Mammary microvascular endothelial cell (primary cell): ENCODE measurements around the gene LILRA5. TPM values are rescaled to one million over a fixed set of nuclear protein-coding genes. Genes with fewer than 3 reads are reported as not detected.

Experiments
- total RNA-seq: library from RNA; depleted of rRNA; stranded (reverse); fragments of >200 nt; gene quantifications from 2 replicates; pipeline ENCODE4 v1.2.3, GENCODE V29; 2015

The LILRA5 gene
- not detected in 2 replicates for total RNA-seq

DNA sequence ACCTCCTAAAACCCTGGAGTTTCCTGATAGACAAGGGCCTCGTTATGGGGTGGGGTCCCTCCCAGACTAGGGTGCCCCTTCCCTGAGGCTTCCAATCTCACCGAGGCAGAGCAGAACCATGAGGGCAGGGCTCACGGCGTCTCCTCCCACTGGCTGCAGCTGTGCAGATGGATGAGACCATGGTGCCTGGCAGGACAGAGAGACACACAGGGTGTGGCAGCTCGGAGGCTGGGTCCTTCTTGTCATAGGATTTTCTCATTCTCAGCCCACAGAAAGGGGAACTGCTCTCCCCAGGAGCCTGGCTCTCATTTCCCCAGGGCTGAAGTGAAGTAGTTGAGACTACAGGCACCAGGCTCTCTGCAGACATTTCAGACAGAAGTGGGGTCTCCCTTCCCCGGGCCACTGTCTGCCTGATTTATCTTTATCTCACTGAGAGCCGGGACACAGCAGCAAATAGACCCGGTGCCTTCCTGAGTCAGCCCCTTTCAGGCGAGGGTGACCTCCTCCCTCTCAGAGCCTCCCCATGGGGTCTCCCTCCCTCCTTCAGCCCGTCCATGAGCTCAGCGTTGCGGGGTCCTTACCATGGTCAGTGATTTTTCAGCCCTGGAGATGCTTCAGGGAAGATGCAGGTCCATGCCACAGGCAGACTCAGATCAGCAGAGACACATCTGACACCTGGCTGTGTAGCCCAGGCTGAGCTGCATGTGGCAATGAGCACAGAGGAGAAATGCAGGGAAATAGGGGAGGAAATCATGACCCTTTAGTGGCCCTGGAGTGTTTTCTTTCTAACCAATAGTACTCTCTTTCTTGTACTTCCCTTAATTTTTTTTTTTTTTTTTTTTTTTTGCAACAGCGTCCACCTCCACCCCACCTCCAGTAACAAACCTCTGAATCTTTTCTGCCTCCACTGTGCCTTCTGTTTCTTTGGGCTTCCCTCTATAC is at the start of gene LILRA5:
LILRA5 (minus strand) TSS at position 731 of the 942 bp plus-strand sequence; CDS start at position 584, 147 bp downstream.

DNA sequence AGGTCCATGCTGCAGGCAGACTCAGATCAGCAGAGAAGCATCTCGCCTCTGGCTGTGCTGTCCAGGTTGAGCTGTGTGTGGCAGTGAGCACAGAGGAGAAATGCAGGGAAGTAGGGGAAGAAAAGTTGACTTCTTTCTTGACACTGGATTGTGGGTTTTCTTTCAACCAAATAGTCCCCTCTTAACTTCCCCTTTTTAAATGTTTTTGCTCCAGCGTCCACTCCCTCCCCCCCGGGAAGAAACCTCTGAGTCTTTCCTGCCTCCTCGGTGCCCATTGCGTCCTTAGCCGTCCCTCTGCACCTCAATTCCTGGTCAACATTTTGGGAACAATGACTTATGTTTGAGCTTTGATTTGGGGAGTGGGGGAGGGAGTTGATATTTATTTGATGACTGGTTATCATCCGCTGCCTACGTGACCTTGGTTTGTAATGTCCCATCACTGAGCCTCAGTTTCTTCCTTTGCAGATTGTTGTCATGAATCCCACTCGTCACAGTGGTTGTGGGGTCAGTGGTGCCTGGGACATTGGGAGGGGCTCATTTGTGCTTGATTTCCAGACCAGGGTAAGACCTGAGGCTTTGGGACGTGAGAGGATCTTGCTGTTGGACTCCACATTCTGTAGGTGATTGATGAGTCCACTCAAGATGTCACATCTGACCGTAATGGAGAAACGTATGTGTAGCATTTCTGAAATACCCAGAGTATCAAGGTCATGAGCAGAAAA is 31.8 kb downstream of the LILRA5 start, which contains the start of gene LILRB2:
LILRB2 (minus strand) TSS at position 104 of the 722 bp plus-strand sequence. CDS start 614 bp downstream, outside the sequence.

DNA sequence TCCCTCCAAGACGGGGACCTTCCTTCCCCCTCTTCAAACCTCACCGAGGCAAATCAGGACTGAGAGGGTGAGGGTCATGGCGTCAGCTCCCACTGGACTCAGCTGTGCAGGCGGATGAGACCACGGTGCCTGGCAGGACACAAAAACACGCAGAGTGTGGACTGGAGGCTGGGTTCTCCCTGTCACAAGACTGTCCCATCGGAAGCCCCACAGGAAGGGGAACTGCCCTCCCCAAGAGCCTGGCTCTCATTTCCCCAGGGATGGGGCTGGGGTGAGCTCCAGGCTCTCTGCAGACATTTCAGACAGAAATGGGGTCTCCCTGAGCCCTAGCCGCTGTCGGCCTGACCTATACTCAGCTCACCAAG is 55.9 kb downstream of the LILRA5 start, which contains the start of gene LILRB5:
LILRB5 (minus strand) TSS at position 158 of the 365 bp plus-strand sequence; CDS start at position 78, 80 bp downstream.

Other genes starting within 250 kb of the LILRA5 start
- not detected in 2 replicates for gene VSTM1, start 249.3 kb downstream of the LILRA5 start, total RNA-seq
- not detected in 2 replicates for gene TARM1, start 231.8 kb downstream of the LILRA5 start, total RNA-seq
- gene OSCAR, start 212.4 kb downstream of the LILRA5 start, total RNA-seq, result not detected in 2 replicates
- gene NDUFA3, start 210.3 kb downstream of the LILRA5 start, total RNA-seq, result 25.6 and 46.0 TPM in 2 replicates
- gene TFPT, start 197.5 kb downstream of the LILRA5 start, total RNA-seq, result 57.4 and 58.0 TPM in 2 replicates
- 107 and 123 TPM in 2 replicates for gene PRPF31, start 197.4 kb downstream of the LILRA5 start, total RNA-seq
- 11.1 and 15.0 TPM in 2 replicates for gene CNOT3, start 175.4 kb downstream of the LILRA5 start, total RNA-seq
- 5.9 and 9.5 TPM in 2 replicates for gene LENG1, start 153.4 kb downstream of the LILRA5 start, total RNA-seq
- not detected in 2 replicates for gene TMC4, start 140.0 kb downstream of the LILRA5 start, total RNA-seq
- gene MBOAT7, start 123.6 kb downstream of the LILRA5 start, total RNA-seq, result 176 and 214 TPM in 2 replicates
- gene TSEN34, start 121.9 kb downstream of the LILRA5 start, total RNA-seq, result 92.1 and 103 TPM in 2 replicates
- 2,166 and 2,183 TPM in 2 replicates for gene RPS9, start 112.3 kb downstream of the LILRA5 start, total RNA-seq
- gene LILRB3, start 90.2 kb downstream of the LILRA5 start, total RNA-seq, result not detected in 2 replicates
- not detected in 2 replicates for gene LILRA6, start 70.4 kb downstream of the LILRA5 start, total RNA-seq
- not detected in 2 replicates for gene LILRB5, start 55.9 kb downstream of the LILRA5 start, total RNA-seq
- not detected in 2 replicates for gene LILRB2, start 32.1 kb downstream of the LILRA5 start, total RNA-seq
- gene LILRA4, start 26.0 kb upstream of the LILRA5 start, total RNA-seq, result not detected in 2 replicates
- gene LAIR1, start 51.8 kb upstream of the LILRA5 start, total RNA-seq, result not detected in 2 replicates
- gene TTYH1, start 102.3 kb upstream of the LILRA5 start, total RNA-seq, result not detected in 2 replicates
- 21.1 and 33.3 TPM in 2 replicates for gene LENG8, start 136.0 kb upstream of the LILRA5 start, total RNA-seq
- gene LENG9, start 150.6 kb upstream of the LILRA5 start, total RNA-seq, result 2.9 and 6.0 TPM in 2 replicates
- 46.9 and 49.0 TPM in 2 replicates for gene CDC42EP5, start 160.1 kb upstream of the LILRA5 start, total RNA-seq
- not detected in 2 replicates for gene LAIR2, start 189.7 kb upstream of the LILRA5 start, total RNA-seq